Renal cortical epithelial cell (primary cell): Measurements from ENCODE around the gene TPR. TPM values are rescaled to one million over a fixed set of nuclear protein-coding genes. Genes with fewer than 3 reads are reported as not detected.

Experiments
- DNase-seq: peaks from one replicate; pipeline ENCODE4 v3.0.0-alpha.2; 2011; ENCODE audit warnings: low read depth
- total RNA-seq: library from RNA; depleted of rRNA; stranded (reverse); fragments of >200 nt; gene quantifications from 2 replicates; pipeline ENCODE4 v1.2.3, GENCODE V29; 2014

Gene TPR
- total RNA-seq, 1 donor from 2014 or later = 106 TPM

DNA sequence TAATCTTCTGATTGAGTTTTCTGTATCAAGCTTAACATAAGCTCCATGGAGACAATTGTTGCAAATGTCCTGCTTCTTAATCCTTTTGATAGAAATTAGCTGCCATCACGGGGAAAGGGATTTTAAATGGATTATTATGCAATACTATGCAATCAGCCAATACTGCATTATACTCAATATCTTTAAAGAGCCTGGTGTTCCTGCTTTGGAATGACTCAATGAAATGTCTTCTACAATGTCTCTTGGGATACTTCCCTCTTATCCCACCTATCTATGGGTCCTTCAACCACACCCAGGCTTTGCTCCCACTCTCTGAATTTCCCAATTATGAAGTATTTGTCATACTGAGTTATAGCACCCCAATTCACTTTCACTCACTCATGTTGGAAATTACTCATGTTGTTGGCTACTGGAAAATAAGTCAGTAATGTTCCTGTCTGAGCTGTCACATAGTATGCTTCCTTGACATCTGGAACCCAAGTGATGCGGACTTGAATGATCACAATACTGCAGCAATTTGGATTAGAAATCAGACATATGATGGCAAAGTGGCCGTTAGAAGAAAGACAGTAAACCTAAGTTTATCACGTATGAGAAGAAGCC lies 85.0 kb downstream of the TPR start:
- no peak for DNase-seq

DNA sequence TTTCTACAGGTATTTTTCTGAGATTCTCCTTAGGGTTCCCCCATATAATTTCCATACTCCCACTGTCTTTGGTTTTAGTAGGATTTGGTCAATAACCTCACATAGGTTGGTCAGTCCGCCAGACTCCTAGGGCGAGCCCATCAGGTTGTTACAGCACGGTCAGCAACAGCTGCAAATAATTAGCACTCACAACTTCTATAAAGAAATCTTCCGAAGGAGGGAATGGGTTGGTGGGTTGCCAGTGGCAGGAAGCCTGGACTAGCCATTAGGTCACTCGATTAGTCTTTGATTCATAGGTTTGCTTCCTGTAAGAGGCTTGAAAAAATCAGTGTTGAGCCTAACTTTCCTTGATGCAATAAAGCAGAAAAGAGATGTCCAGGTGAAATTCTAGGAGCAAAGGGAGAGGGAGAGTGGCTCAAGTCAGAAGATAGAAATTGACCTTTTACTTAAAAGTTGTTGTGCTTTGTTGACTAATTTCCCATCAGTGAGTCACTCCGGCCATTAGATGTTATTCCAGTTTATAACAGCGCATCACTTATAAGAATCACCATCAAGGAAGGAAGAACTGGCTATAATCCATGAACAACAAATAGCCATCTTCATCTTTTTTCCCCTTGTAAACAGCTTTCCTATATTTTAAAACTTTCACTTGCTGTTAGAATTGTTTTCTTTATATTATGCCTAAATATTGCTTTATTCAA lies 88.3 kb downstream of the TPR start:
- DNase-seq = peak; percentile 9

DNA sequence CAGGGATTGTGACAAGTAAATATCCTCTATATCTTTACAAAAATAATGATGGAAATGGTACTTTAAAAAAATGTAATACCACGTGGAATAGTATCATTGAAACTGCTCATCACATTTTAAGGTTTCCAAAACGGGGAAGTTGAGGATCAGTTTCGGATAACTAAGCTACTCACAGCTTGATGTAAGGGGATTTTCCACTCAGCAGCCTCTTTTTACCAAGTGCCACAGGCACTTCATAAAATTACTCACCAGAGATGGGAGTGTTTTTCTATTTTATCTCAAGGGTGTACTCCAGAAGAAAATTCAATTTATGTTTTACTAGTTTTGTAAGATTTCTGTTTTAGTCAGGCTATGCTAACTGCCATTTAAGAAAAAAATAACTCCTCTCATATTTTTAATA lies 91.7 kb downstream of the TPR start:
- DNase-seq = no peak

- no peak for DNase-seq
Measured at GRCh38 chr1:186282466-186282865, 92.6 kb downstream of the TPR start.

GRCh38 chr1:186275822-186276221 lies 99.2 kb downstream of the TPR start:
- no peak for DNase-seq

DNA sequence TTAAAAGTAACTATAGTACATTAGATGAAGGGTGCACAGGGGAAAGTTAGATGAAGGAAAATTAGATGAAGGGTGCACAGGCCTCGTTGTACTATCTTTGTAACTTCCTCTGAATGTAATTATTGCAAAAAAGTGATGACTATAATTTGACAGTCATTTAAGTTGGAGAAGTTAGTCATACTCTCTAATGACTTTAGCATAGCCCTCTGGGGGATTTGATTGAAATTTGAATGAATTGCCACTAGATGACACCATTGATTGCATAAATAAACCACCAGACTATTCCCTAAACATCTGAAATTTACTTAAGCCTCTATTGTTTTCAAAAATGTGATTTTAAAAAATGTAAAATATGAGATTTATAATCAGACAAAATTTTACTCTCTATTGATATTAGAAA lies 102.6 kb downstream of the TPR start:
- DNase-seq = peak; percentile 16

- no peak for DNase-seq
Measured at GRCh38 chr1:186271032-186271431, 104.0 kb downstream of the TPR start.

Other genes starting within 250 kb of the TPR start
- not detected in 2 replicates for gene PRG4, start 79.0 kb downstream of the TPR start, total RNA-seq
- gene ODR4, start 585 bp upstream of the TPR start, total RNA-seq = 27.1 and 37.3 TPM in 2 replicates
- not detected in 2 replicates for gene PDC, start 85.9 kb upstream of the TPR start, total RNA-seq